Measurements from ENCODE around the gene IKBKG.
"Not testable (repeated sequence)": the region's sequence is repeated elsewhere in the genome, so short reads cannot be mapped to it uniquely, and the experiment has no call there.

IKBKG gene

GRCh38 chrX:154558896-154559295 is 11.5 kb downstream of the IKBKG start:
- not testable (repeated sequence) for H3K4me1 Mint-ChIP-seq; H3K27me3 Mint-ChIP-seq; ATAC-seq (replicated peaks); DNase-seq; H3K27ac Mint-ChIP-seq; H3K9me3 Mint-ChIP-seq; H3K4me3 Mint-ChIP-seq
- H3K36me3 Mint-ChIP-seq, result peaks cover 6 to 10% of the 10 kb centered on the region in 2 donors

- not testable (repeated sequence) for DNase-seq; H3K4me3 Mint-ChIP-seq; H3K36me3 Mint-ChIP-seq; ATAC-seq (replicated peaks); H3K27me3 Mint-ChIP-seq; H3K4me1 Mint-ChIP-seq; H3K9me3 Mint-ChIP-seq; H3K27ac Mint-ChIP-seq
Observed at GRCh38 chrX:154560326-154560725, 12.9 kb downstream of the IKBKG start.

- DNase-seq; H3K27me3 Mint-ChIP-seq; ATAC-seq (replicated peaks); H3K4me1 Mint-ChIP-seq; H3K36me3 Mint-ChIP-seq; H3K9me3 Mint-ChIP-seq; H3K27ac Mint-ChIP-seq; H3K4me3 Mint-ChIP-seq: not testable (repeated sequence)
Observed at GRCh38 chrX:154562295-154562694, 14.9 kb downstream of the IKBKG start.

GRCh38 chrX:154570361-154570760 is 22.9 kb downstream of the IKBKG start:
- H3K9me3 Mint-ChIP-seq; DNase-seq; H3K27me3 Mint-ChIP-seq; H3K36me3 Mint-ChIP-seq; H3K27ac Mint-ChIP-seq; H3K4me1 Mint-ChIP-seq; H3K4me3 Mint-ChIP-seq; ATAC-seq (replicated peaks): not testable (repeated sequence)

GRCh38 chrX:154573061-154573460 is 25.6 kb downstream of the IKBKG start:
- not testable (repeated sequence) for H3K36me3 Mint-ChIP-seq; DNase-seq; ATAC-seq (replicated peaks); H3K4me1 Mint-ChIP-seq; H3K9me3 Mint-ChIP-seq; H3K27ac Mint-ChIP-seq; H3K27me3 Mint-ChIP-seq; H3K4me3 Mint-ChIP-seq

- H3K36me3 Mint-ChIP-seq, H3K4me1 Mint-ChIP-seq, H3K4me3 Mint-ChIP-seq, H3K9me3 Mint-ChIP-seq, H3K27ac Mint-ChIP-seq, DNase-seq, H3K27me3 Mint-ChIP-seq: not testable (repeated sequence)
- ATAC-seq (replicated peaks), result peak; percentile 68 to 80
Observed at GRCh38 chrX:154575076-154575475, 27.7 kb downstream of the IKBKG start.

GRCh38 chrX:154582994-154583393 is 35.6 kb downstream of the IKBKG start:
- H3K27me3 Mint-ChIP-seq, DNase-seq, H3K36me3 Mint-ChIP-seq, H3K9me3 Mint-ChIP-seq, H3K4me3 Mint-ChIP-seq, H3K4me1 Mint-ChIP-seq, H3K27ac Mint-ChIP-seq: not testable (repeated sequence)
- ATAC-seq (replicated peaks), result peak in 1 of 2 donors; percentile 45

GRCh38 chrX:154584585-154585183 is 37.3 kb downstream of the IKBKG start, which contains the start of gene CTAG1A:
Gene CTAG1A (plus strand): TSS chrX:154585133. CDS start chrX:154585207, 74 bp downstream.
- ATAC-seq (replicated peaks); H3K27ac Mint-ChIP-seq; DNase-seq; H3K4me1 Mint-ChIP-seq; H3K9me3 Mint-ChIP-seq; H3K36me3 Mint-ChIP-seq; H3K27me3 Mint-ChIP-seq; H3K4me3 Mint-ChIP-seq: not testable (repeated sequence)

DNA sequence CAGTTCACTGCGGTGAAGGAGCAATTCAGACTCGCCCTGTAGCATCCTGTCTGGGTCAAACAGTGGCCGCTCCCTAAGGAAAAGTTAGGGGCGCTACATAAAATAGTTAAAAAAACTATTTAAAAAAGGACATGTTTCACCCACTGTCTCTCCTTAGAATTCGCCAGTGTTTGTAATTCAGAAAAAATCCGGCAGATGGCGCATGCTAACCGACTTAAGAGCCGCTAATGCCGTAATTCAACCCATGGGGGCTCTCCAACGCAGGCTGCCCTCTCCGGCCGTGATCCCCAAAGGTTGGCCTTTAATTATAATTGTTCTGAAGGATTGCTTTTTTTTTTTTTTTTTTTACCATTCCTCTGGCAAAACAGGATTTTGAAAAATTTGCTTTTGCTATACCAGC is 43.0 kb downstream of the IKBKG start:
- ATAC-seq (replicated peaks); H3K4me3 Mint-ChIP-seq; H3K27me3 Mint-ChIP-seq; H3K4me1 Mint-ChIP-seq; DNase-seq; H3K27ac Mint-ChIP-seq; H3K36me3 Mint-ChIP-seq; H3K9me3 Mint-ChIP-seq: not testable (repeated sequence)

- peaks cover 5 to 8% of the 10 kb centered on the region in 2 donors for H3K27me3 Mint-ChIP-seq
- no peaks in the 10 kb centered on the region for H3K36me3 Mint-ChIP-seq
- ATAC-seq (replicated peaks), result no peak
- H3K4me1 Mint-ChIP-seq, result no peaks in the 10 kb centered on the region
- H3K9me3 Mint-ChIP-seq, result peaks cover 2 to 8% of the 10 kb centered on the region in 2 donors
- no peak overlapping the region for H3K4me3 Mint-ChIP-seq
- no peak overlapping the region for H3K27ac Mint-ChIP-seq
- no peak for DNase-seq
Observed at GRCh38 chrX:154592505-154592904, 45.1 kb downstream of the IKBKG start.

GRCh38 chrX:154593201-154593600 is 45.8 kb downstream of the IKBKG start:
- H3K27me3 Mint-ChIP-seq, result peaks cover 5 to 8% of the 10 kb centered on the region in 2 donors
- no peak for ATAC-seq (replicated peaks)
- no peaks in the 10 kb centered on the region for H3K36me3 Mint-ChIP-seq
- H3K9me3 Mint-ChIP-seq, result peaks cover 2 to 8% of the 10 kb centered on the region in 2 donors
- no peak for DNase-seq
- H3K27ac Mint-ChIP-seq, result no peak overlapping the region
- H3K4me1 Mint-ChIP-seq, result no peaks in the 10 kb centered on the region
- no peak overlapping the region for H3K4me3 Mint-ChIP-seq

DNA sequence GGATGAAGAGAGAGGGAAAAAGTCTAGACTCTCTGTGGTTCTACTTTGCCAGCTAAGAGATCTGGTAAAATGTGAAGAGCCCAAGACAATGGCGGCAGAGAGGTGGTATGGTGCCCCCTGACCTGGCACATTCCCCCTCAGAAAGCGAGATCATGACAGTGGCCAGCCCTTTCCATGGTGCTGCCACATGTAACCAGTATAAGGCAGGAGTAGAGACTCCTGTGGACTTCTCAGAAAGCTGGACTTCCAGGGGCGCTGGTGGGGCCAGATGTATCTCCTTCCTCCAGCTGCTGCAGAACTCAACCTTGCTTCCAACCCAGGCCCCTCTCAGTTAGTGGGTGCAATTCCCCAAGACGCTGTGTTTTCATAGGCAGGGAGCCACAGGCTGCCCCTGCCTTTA is 47.1 kb downstream of the IKBKG start:
- ATAC-seq (replicated peaks) (no peak), DNase-seq (no peak)
- peaks cover 5 to 8% of the 10 kb centered on the region in 2 donors for H3K27me3 Mint-ChIP-seq
- no peaks in the 10 kb centered on the region for H3K36me3 Mint-ChIP-seq
- H3K9me3 Mint-ChIP-seq, result peaks cover 2 to 8% of the 10 kb centered on the region in 2 donors
- H3K4me1 Mint-ChIP-seq, result no peaks in the 10 kb centered on the region
- no peak overlapping the region for H3K27ac Mint-ChIP-seq
- H3K4me3 Mint-ChIP-seq, result no peak overlapping the region

GRCh38 chrX:154595559-154596249 is 48.3 kb downstream of the IKBKG start:
- Mint-ChIP-seq H3K27ac (no peak overlapping the region), H3K36me3 (no peaks in the 10 kb centered on the region), H3K4me3 (no peak overlapping the region), H3K9me3 (peaks cover 2 to 8% of the 10 kb centered on the region in 2 donors), H3K4me1 (no peaks in the 10 kb centered on the region), H3K27me3 (peaks cover 9 to 13% of the 10 kb centered on the region in 2 donors)
- DNase-seq (no peak), ATAC-seq (replicated peaks) (no peak)

GRCh38 chrX:154596290-154596929 is 49.0 kb downstream of the IKBKG start:
- ATAC-seq (replicated peaks) (no peak), DNase-seq (no peak)
- Mint-ChIP-seq H3K9me3 (peaks cover 2 to 8% of the 10 kb centered on the region in 2 donors), H3K36me3 (no peaks in the 10 kb centered on the region), H3K27me3 (peaks cover 9 to 13% of the 10 kb centered on the region in 2 donors), H3K27ac (no peak overlapping the region), H3K4me1 (no peaks in the 10 kb centered on the region), H3K4me3 (no peak overlapping the region)

- Mint-ChIP-seq H3K4me3 (no peak overlapping the region), H3K27me3 (peaks cover 9 to 16% of the 10 kb centered on the region in 2 donors), H3K27ac (no peak overlapping the region), H3K4me1 (no peaks in the 10 kb centered on the region), H3K9me3 (peaks cover 2 to 7% of the 10 kb centered on the region in 2 donors), H3K36me3 (no peaks in the 10 kb centered on the region)
- ATAC-seq (replicated peaks) (no peak), DNase-seq (no peak)
Observed at GRCh38 chrX:154597221-154597620, 49.8 kb downstream of the IKBKG start.
